SKM-1 (cell line): ENCODE results near the gene TNFSF10.

Source experiments
- DNase-seq: peaks from one replicate; lab custom pipeline; 2025; ENCODE audit not compliant: unreplicated experiment; lab: John Stamatoyannopoulos, UW

Gene TNFSF10

DNA sequence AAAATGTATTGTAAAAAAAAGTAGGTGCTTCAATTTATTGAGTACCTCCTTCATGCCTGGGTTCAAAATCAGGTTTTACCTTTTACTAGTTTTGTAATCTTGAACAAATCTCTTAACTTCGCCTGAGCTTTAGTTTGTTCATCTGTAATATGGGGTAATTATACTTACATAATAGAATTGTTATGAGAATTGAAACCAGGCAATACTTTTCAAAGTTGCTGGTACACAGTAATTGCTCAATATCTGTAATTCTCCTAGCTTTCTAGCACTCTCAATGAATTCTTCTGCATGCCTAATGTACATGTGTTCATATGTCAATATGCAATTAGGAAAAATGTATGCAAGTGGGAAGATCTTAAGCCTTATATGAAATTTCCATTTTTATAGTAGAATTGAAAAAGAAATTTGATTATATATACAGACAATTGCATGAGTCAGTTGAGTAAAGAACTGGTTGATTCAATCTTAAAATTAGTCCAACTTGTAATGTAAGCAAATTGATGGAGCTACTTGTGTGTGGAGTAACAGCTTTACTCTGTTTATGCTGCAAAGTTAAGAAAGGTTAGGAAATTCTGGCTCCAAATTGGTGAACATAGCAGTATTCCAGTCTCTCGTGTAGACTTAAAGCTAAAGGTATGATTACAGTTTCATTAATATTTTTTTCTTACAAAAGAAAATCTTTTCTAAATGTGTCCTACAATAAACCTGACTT lies 4.1 kb downstream of the TNFSF10 start:
- DNase-seq, result no peak

DNA sequence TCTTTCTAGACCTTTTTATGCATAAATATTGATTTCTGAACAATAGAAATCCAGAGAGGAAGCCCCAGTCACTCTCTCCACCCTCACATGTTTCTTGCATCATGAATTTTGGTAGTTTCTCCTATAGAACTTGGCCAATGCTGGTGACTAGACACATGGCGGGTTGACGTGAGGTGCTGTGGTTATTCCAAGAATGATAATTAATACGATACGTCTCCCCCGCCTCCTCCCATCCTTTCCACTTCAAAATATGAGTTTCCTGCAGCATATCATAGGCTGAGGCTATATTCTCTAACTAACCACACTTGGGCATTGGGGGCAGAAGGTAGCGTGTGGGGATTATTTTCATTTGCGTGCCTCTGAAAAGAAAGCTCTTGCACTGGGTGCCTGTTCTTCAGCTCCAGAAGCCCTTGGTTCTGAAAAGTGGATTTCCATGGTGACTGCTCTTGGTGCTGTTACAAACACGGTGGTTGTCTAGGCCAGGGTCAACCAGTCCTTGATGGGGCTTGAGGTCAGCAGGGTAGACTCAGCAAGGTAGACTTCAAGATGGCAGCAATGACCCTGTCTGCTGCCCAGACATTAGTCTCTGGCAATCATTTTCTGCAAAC lies 5.3 kb downstream of the TNFSF10 start:
- DNase-seq, result no peak

DNA sequence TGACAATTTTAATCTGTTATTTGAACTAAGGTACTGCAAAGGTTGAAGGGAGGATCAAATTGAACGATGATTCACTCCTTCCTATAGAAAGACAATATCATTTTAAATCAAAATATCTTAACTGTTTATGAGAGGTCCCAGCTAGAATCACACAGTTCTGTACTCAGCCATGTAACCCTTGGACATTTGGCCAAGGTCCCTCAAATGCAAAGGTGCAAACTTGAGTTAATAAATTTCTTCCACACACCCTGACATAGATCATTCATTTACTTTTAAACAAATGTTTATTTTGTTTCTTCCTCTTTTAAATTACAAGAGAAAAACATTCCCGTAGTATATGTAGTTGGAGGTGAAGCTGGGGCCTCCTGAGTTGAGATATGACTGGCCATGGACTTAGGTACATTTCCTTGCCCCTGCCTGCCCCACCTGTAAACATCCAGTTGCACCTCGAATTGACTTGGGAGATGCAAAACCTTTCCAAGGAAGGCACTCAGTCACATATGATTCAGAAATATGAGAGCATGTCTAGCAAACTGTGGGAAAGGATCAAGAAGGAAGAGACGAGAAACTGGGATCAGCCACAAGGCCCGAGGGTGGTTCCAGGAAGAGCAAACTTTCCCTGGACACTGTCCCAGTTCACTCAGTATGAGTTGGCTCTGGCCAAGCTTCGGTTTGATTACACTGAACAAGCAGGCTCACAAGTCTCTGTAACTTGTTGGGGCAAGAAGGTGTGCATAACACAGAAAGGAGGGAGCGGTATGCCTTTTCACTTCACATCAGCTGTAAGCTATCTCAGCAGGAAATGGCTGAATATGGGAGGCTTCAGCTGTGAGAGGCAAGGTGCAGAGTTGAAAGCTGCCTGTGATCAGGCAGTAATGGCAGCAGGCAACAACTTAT lies 6.7 kb downstream of the TNFSF10 start:
- DNase-seq, result no peak

DNA sequence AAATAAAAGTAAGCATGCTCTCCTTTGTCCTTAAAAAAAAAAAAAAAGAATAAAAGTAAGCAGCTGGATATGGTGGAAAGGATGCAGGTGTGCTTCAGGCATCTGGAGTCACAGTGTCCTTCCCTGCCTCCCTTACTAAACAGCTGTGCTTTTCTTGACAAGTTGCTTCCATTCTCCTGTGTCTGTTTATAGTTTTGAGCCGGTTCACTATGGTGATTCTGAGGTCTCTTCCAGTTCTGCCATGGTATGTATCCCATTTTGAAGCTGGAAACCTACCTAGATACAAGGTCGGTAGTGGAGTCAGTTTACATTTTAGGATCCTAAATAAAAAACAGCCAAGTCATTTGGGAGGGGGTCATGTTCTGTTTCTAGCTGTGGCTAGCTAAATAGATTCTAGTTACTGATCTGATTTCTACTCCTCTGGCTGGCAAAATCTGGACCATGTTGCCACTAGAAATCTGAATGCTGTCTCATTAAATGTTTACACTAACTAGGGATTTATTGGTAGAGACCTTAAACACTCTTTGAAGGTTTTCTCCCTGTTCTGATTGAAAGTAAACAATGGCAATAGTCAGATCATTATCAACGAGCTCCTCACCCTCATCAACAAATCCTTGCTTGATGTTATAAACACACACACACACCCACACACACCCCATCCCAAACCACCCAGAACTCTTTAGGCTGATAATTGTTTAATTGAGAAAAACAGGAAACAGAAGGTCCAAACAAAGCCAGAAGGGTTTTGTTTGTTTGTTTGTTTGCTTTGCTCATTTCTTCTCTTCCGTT lies 7.9 kb downstream of the TNFSF10 start:
- DNase-seq, result no peak

DNA sequence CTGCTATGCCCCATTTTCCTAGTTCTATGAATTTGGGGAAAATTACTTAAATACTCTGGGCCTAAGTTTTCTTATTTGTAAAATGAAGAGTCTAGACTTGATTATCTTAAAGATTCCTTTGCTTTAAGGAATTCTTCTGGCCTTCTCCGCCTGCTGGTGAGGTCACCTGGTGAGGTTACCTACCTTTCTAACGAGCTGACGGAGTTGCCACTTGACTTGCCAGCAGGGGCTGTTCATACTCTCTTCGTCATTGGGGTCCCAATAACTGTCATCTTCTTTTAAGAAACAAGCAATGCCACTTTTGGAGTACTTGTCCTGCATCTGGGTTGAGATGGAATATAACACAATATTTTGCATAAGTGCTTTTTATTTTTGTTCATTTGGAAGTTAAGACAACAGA lies 8.6 kb downstream of the TNFSF10 start:
- DNase-seq, result no peak

DNA sequence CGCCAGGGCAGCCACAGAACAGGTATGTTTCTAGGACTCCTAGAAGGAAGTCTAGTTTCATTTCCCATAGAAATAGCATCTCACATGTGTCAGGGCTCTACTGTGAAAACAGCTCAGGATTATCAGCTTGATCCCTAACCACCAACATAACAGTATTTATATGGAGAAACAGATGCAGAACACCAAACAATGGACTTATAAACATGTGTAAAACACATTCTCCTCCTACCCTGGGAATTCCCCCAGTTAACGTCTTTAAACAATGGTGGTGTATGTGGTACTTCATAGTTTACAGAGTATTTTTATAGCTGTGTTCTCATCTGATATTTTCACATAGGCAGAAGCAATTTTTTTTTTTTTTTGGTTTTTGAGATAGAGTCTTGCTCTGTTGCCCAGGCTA lies 9.7 kb downstream of the TNFSF10 start:
- DNase-seq, result no peak

DNA sequence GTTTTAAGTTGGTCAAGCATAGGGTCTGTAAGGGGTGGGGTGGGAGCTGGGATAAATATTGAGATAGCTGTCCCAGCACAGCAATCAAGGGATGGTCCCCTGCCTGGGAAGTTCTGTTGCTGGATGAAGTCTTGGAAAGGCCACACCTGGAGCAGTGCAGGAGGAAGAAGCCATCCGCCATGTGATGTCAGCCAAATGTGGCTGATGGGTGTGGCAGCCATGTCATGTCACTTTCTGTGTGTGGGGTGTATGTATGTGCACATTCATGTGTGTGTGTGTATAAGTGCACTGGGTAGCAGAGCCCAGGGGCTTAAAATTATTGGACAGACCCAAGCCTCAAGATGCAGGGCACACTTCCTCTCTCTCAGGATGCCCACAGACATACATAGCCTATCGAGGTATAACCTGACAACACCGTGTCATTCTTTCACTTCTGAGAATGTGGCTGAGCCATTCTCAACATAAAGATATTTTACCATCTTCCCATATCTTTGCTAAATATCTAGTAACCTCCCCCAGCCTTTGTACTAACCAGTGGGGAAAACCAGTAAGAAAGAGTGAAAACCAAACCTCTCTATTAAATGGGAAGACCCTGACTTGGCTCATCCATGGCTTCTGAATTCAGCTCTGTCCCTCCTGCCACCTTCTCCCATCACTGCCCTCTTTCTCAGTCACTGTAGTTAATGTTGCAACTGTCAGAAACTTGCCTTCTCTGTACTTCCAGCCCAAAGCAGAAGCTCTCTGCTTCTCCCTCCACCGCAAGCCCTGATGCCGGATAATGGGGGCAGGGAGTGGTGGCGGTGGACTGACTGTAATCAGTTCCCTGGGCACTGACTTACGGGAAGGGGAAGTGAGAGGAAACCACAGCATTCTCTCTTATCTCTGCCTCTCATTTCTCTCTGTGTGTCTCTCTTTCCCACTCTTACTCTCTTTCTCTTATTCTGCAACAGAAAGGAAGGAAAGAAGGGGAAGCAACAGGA lies 11.2 kb downstream of the TNFSF10 start:
- DNase-seq, result peak; percentile 97

DNA sequence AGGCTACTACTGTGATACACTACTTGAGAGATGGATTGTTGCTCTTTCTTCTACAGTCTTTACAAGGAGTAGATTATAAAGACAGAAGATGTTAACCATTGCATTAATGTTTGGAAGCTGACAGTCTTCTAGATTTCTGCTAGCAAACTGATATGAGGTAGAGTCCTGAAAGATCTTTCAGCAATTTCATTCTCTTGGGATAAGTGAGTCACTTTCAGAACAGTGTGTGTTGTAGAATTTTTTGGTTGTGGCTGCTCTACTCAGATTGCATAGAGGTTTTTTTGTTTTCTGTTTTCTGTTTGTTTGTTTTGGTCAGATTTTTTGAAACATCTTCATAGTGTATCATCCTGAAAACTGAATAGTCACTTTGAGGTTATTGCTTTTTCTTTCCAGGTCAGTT lies 17.1 kb downstream of the TNFSF10 start:
- no peak for DNase-seq

DNA sequence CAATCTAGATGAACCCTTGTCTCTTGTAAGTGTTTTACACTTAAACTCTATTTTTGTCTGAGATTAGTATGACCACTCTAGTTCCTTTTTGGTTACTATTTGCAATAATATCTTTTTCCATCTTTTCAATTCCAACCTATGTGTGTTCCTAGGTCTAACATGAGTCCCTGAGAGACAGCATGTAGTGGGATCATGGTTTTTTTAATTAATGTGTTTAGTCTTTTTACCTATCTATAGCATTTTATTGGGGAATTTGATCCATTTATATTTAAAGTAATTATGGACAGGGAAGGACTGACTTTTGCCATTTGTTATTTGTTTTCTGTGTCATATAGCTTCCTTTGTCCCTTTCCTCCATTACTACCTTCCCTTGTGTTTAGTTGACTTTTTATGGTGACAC lies 21.7 kb downstream of the TNFSF10 start:
- DNase-seq, result no peak

DNA sequence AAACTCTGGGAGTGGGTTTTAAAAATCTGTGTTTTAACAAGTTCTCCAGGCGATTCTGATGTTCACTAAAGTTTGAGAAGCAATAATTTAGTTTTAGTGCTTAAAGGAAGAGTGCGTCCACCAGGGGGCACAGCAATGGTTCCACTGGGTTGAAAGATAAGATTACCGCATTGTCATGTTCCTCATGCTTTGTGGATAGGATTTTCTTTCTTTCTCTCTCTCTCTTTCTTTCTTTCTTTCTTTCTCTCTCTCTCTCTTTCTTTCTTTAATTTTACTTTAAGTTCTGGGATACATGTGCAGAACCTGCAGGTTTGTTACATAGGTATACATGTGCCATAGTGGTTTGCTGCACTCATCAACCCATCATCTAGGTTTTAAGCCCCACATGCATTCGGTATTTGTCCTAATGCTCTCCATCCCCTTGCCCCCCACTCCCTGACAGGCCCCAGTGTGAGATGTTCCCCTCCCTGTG lies 33.0 kb downstream of the TNFSF10 start:
- peak; percentile 65 for DNase-seq

DNA sequence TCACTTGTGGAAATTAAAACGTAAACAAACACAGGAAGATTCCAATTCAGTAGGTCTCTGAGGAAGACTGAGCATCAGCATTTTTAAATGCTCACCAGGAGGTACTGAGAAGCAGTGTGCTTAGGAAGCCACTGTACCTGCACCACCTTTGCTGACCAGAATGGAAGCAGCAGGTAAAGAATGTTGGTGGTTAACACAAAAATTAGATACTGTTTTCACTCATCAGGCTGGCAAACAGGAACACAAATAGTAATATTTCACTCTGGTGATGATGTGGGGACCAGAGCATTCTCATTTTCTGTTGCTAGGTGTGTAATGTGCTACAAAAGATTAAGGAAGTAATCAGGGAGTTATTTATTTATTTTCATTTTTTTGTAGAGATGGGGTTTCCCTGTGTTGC lies 45.1 kb downstream of the TNFSF10 start:
- DNase-seq, result no peak

DNA sequence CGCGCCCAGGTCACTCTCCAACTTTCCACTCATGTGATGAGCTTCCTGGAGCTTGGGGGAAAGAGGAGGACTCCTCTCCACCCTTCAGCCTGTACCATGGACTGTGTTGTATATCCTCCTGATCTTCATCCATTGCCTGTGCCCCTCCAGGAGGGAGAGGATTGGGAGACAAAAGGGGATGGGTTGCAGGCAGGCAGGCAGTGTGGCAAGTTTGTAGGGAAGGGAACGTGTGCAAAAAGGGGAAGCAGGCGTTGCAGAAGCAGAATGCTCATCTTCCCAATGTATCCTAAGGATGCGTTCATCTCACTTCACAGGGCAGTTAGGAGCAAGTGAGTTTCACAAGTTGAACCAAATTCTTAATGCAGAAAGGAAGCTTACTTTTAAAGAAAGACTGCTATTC lies 46.9 kb downstream of the TNFSF10 start:
- DNase-seq, result peak; percentile 46

DNA sequence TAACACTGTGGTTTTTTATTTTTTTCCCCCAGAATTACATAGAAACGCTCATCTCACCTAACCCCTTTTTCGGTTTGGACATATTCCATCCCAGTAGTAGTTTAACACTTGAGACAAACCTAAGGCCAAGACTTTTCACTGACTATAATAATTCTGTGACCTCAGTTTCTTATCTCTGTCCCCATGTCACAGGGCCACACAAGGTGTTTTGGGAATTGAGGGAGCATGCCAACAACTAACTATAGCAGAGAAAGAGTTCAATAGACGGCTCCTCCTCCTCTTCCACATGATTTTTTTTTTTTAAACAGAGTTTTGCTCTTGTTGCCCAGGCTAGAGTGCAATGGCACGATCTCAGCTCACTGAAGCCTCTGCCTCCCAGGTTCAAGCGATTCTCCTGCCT lies 47.5 kb downstream of the TNFSF10 start:
- no peak for DNase-seq

DNA sequence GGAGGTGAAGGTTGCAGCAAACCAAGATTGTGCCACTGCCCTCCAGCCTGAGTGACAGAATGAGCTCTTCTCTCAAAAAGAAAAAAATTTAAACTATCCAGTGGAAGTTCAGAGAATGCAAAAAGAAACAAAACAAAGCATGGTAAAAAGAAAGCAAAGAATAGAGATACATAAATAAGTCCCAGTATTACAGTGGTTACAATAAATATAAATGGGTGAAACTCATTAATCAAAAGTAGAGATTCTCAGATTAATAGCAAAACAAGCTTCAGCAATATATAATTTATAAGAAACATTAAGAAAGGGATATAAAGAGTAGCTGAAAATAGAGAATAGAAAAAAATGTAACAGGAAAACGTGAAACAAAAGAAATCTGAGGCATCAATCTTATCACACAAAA lies 51.3 kb downstream of the TNFSF10 start:
- DNase-seq, result no peak

DNA sequence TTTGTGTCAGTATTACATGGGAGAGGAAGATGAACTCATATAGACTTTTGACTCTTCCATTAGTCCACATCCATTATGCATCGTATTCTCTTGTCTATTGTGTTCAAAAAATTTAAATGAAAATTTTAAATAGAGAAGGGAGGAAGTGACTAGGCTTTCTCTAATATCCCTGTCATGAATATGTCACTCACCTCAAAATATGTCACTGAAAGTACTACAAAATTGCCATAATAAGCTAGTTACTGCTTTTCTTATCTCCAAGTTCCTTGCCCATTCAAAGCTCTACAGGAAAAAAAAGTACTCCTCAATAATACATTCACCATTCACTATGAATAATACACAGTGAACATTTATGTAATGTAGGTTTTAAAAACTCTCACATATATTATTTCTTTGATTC lies 52.6 kb downstream of the TNFSF10 start:
- DNase-seq, result no peak

DNA sequence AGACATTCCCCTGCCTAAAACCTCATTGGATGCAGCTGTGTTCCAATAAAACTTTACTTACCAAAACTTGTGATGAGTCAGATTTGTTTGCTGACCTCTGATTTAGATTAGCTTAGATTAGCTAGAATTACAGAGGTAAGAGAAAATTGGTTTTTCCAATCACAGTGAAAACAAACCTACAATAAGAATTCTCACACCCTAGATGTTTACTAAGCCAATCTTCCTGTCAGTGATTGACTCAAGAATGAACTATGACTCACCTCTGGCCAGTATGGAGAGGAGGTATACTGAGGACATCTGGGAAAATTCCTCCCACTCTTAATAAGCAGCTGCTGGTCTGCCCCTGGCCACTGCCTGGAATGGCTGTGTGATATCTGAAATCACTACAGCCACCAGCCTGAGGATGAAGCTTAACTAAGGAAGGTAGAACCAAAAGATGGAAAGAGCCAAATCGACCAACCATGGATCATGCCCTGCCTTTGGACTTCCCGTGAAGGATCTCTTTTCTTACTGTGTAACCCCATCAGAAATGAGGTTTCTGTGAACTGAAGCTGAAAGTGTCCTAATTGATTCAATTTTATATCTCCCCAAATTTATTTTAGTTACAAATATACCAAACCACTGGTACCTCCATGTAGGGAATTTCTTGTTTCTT lies 55.9 kb downstream of the TNFSF10 start:
- no peak for DNase-seq

DNA sequence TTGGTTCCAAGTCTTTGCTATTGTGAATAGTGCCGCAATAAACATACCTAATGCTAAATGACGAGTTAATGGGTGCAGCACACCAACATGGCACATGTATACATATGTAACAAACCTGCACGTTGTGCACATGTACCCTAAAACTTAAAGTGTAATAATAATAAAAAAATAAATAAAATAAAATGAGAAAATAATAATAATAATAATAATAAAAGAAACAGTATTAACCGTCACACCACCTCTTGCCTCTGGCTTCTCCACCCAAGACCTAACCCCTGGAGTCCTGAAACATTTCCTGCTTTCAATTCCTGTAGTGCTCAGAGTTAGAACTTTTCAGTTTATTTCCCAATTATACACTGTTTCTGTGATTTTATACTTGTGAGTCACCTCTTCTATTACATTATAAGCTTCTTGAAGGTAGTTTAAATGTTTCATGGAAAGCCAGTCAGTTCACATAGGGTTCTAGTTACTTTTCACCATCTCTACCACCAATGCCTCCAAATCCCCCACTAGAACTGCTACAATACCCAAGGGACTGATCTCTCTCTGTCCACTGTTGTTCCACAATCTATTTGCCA lies 56.6 kb downstream of the TNFSF10 start:
- DNase-seq, result no peak

DNA sequence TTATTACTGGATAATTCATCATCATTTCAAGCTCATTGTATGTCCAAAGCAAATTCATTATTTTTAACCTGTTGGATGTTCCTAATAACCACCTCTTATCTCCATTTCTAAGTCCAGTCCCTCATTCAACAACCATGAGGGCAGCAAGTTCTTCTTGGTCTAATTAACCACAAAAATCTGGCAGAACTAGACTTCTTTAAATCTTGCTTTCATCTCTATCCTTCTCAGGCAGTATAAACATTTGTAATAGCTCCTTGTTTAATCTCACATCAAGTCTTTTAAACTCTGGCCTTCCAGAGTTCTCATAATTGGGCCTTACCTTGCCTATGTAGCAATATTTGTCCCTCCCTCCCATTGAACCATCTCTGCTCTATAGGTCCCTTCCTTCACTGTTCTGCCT lies 57.9 kb downstream of the TNFSF10 start:
- no peak for DNase-seq

DNA sequence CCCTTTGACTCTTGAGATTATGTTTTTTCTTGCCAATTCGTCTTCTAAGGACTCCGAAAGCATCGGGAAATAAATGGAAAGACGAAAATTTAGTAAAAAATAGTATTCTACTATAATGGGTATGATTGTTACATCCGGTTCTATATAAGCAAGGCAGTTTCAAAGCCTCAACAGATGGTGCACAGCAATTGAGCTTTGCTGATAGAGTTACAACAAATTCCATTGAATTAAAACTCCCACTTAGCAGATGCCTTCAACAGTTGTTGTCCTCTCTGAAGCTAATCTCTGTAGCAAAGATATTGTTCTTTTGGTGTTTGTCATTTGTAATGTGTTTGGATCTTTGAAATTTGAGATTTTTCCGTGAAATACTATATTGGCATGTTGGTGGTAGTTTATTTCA lies 58.9 kb downstream of the TNFSF10 start:
- no peak for DNase-seq
